ENCODE results near the gene FAM222A.

The FAM222A gene

GRCh38 chr12:109725321-109726105 is 11.9 kb downstream of the FAM222A start:
- no peak for DNase-seq (ENCODE audit: low read depth)

DNA sequence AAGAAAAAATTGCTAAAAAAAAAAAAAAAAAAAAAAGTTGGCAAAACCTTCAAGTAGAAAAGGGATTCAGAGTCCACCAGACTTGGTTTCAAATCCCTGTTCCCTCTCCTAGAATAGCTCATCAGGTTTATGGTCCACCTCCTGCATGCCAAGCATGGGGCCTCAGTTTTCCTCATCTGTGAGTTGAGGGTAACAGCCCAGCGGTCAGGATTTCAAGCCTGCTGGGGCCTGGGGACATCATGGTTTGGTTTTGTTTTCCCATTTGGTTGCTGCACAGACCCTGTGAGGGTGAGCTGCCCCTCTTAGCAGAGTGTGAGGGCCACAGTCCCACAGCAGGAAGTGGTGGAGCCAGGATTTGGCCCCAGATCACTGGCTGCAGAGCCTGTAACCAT is 12.5 kb downstream of the FAM222A start:
- DNase-seq (ENCODE audit: low read depth): no peak

- DNase-seq (ENCODE audit: low read depth): no peak
Measured at GRCh38 chr12:109726511-109727038, 12.9 kb downstream of the FAM222A start.

DNA sequence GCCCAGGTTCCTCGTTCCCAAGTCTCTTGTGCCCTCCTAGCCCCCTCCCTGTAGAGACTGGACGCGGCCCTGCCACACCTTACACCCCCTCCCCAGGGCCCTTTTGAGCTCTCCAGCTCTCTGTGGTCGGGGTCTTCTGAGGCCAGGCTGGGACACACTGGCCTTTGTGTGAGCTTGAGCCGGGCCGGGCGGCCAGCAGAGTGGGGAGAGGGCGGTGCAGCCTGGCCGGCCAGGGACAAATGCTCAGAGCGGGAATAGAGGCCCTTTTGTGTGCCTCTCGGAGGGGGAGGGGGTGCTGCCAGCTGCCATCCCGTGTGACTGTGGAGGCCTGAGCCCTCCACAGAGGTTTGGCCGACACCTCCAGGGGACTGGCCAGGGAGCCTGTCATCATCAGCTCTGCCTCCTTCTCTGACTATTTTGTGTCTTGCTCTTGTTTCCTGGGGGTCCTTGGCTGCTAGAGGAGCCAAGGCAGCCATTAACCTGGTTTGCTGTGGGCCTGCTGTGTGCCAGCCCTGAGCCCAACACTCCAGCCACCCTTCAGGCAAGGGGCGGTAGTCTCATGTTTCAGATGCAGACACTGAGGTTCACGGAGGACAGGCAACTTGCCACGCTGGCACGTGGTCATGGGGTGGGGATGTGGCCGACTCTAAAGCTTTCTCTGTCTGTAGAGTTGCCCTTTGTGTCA is 13.6 kb downstream of the FAM222A start:
- DNase-seq (ENCODE audit: low read depth): no peak

DNA sequence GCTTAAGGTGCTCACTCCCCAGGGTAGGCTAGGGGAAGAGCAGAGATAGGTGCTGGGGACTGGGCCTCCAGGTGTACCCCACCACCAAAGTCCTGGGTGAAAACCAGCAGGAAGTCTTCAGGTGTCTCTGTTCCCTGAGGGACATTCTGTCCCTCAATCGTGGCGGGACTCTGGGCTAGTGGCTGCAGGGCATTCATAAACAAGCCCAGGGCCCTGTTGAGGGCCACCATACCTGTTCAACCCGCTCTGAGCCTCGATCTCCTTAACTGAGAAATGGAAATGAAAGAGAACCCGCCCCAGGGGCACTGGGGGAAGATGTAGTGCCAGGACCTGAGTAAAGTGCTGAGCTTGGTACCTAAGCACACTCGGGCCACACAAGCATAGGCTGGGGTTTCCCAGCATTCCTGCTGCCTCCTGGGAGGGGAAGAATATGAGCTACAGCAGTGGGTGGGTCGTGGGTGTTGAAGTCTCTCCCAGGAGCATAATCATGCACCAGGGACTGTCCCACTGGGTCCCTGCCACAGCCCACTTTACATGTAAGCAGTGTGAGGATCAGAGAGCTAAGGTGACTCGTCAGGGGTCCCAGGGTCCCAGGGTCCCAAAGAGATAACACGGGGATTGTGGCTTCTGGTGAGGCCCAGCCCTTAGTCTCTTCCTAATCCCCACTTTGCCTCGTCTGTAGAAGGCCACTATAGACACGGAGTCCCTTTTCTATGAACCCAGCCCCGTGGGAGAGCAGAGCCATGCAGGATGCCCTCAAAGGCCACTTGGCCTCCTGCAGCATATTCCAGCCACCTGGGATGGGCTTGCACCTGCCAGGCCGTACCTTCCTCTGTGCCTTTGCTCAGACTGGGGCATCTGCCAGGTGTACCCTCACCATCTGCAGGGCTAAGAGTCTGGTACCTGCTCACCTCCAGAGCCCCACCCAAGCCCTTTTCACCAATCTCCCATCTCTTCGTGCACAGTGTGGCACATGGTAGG is 14.4 kb downstream of the FAM222A start:
- DNase-seq (ENCODE audit: low read depth): no peak

DNA sequence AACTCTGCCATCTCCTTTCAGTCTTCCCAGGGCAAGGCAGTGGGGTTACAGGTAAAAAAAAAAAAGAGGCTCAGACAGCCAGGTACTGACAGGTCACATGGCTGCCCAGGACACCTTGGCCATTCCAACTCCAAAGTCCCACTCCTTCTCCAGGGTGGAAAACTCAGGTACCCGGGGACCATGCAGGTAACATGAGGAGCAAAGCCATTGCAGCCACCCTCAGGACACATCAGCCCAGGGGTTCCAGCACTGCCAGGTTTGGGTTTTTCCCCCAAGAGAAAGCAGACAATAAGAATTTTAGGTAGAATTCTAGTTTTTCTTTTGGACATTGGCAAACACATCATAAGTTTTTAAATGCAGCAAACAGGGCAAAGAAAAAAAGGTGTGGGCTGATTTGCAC is 15.3 kb downstream of the FAM222A start:
- no peak for DNase-seq (ENCODE audit: low read depth)

DNA sequence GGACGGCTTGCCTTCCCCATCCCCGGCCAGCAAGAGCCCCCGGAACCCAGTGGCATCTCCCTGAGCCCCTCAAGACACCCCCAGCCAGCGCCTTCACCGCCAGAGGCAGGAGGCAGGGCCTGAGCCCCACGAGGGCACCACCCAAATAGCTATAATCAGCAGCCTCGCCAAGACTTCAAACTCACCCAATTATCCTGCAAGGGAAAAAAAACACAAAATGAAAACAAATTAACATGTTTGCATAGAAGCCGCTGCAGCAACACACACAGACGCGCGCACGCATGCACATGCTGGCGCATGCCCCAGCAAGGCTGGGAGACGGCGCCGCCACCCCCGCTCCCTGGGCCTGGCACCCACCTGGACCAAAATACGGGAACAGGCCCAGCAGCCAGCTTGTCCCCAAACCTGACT is 15.8 kb downstream of the FAM222A start:
- DNase-seq (ENCODE audit: low read depth): no peak

DNA sequence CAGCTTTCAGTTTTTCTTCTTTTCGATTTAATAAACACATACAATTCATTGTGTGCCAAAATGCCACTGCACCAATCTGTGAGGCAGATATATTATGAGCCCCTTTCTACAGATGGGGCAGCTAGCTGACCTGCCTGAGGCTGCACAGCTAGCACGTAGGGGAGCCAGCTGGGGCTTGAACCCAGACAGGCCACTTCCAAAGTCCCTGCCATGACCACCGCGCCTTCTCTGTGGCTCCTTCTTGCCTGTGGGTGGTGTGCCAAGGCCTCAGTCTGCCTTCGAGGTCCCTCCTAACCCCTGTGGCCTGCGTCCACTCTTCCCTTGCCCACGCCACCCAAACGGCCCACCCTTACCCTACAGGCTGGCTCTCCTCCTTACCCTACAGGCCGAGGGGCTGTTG is 16.2 kb downstream of the FAM222A start:
- DNase-seq (ENCODE audit: low read depth): no peak

- DNase-seq (ENCODE audit: low read depth): no peak
Measured at GRCh38 chr12:109730306-109731145, 16.9 kb downstream of the FAM222A start.

DNA sequence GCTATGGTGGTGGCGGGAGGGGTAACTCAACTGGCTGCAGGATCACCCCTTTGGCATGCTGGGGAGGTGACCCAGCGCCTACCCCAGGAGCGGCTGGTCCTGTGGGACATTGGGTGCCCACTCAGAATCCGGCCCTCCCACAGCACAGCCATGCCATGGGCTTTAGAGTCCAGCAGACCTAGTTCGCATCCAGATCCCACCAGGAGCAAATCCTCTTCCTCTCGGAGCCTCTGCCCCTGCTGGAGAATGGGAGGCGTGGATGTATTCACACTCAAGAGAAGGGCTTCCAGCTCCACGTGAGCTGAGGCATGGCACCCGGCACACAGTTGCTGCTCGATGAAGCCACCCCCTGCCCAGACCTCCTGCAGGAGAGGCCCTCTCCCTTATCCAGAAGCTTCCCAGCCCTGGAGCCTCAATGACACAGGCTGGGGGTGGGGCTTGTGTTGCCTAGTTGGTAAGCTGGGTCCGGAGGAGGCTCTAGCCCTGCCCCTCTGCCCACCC is 17.7 kb downstream of the FAM222A start:
- no peak for DNase-seq (ENCODE audit: low read depth)

- DNase-seq (ENCODE audit: low read depth): no peak
Measured at GRCh38 chr12:109731806-109732205, 18.2 kb downstream of the FAM222A start.

GRCh38 chr12:109732321-109733305 is 19.0 kb downstream of the FAM222A start:
- no peak for DNase-seq (ENCODE audit: low read depth)

DNA sequence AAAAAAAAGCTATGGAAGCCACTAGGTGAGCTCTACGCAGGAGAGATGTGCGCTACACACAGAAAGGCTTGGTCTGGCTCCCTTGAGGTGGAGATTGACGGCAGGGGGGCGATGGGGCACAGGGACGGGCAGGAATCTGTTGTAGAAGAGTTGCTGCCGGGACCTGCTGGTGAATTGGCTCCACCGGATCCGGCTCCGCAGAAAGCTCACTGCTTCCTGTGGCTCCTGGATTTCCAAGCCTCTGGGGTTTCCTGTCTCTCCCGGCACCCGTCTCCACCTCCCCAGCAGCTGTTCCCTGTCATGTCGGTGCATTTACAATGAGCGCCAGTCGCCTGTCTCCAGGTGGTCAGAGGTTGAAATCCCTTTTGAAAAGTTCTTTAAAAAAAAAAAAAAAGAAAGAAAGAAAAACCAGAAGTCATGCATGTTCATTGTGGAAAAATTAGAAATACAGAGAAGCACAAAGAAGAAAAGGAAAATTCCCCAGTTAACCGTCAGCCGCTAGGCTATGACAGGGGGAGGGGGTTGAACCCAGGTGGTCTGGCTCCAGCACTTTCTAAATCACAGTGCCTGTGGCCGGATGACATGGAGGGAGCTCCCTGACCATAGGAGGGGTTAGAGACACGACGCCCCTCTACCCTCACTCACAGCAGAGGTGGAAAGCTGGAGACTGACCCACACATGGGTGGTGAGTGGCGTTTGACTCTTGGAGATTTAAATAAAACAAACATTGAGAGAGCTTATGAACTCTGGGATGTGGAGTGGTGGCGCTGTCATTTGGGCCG is 20.8 kb downstream of the FAM222A start:
- no peak for DNase-seq (ENCODE audit: low read depth)

- DNase-seq (ENCODE audit: low read depth): no peak
Measured at GRCh38 chr12:109735051-109735521, 21.5 kb downstream of the FAM222A start.

DNA sequence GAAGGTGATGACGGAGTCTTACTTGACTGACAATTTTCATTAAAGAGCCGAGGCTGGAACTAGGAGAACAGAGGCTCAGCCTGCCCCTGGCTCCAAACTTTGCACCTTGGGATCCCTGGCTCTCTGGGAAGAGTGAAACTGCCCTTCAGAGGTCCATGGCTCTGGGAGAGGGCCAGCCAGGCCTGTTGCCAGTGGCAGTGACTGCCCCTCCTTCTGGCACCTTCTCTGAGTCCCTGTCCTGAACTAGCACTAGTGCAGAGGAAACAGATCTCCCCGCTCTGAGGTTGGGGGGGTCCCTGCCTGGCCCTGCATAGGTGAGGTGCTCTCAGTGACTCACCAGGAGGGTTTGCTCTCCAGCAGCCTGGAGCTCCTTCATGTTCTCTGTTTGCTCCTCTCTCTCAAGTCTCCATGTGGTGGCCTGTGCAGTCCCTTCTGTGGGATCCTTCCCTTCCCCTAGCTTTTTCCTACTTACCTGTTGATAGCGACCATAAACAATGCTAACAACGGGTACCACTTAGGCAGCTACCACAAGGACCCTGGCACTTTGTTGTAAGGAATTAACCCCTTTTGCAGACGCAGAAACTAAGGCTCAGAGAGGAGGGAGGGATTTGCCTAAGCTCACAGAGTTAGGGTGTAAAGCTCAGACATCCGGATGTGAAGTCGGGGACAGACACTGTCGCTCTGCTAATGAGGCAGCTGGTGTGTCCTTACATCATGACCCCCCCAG is 22.4 kb downstream of the FAM222A start:
- no peak for DNase-seq (ENCODE audit: low read depth)

DNA sequence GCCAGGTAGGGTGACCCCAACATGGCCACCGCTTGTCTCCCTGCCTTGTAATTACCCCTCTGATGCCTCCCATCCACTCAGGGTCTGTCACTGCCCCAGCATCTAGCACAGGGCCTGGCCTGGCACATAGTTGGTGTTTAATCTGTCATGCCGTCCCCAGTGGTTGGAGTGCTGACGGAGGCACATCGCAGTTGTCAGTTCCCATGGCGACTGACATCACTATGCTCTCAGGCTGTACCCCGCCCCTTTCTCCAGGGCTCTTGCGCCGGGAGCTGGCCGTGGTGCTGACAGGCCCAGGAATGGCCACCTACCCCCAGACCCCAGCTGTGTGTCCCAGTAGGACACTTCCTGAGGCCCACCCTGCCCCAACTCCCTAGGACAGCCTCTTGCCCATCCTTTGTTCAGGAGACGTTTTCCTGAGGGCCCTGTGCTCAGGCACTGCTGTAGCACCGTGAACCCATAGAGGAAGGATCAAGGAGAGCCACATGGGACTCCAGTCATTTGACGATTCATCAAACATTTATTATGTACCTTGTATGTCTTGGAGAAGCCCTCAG is 23.0 kb downstream of the FAM222A start:
- no peak for DNase-seq (ENCODE audit: low read depth)

- no peak for DNase-seq (ENCODE audit: low read depth)
Measured at GRCh38 chr12:109737126-109737525, 23.5 kb downstream of the FAM222A start.

GRCh38 chr12:109737631-109738030 is 24.0 kb downstream of the FAM222A start:
- no peak for DNase-seq (ENCODE audit: low read depth)
